CD4-positive, alpha-beta T cell treated with Interleukin-17A for 1 hour (primary cell): ENCODE results near the gene CCL25.

ENCODE experiments used
- DNase-seq: peaks from one replicate; pipeline ENCODE4 v3.0.0-alpha.2; 2020

Gene CCL25

GRCh38 chr19:8046569-8047165 is 5.9 kb upstream of the CCL25 start:
- no peak for DNase-seq

- DNase-seq, result peak; percentile 90
Measured at GRCh38 chr19:8050274-8051096, 2.1 kb upstream of the CCL25 start.

DNA sequence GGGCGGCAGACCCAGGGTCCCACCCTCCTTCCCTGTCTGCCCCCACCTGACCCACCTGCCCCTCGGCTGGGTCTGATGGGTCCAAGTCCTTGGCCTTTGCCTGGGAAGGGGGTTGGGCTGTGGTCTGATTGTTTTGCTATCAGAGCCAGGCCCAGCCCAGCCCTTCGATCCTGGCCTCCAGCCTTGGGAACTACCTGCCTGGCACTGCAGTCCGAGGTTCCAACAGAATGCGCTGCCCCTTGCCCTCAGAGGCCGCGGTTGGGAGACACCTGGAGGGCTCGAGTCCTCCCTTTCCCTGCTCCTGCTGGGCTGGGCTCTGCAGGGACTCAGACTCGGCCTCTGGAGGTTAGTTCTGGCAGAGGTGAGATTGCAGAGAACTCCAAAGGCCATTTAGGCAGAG is 1.6 kb downstream of the CCL25 start:
- DNase-seq, result no peak

DNA sequence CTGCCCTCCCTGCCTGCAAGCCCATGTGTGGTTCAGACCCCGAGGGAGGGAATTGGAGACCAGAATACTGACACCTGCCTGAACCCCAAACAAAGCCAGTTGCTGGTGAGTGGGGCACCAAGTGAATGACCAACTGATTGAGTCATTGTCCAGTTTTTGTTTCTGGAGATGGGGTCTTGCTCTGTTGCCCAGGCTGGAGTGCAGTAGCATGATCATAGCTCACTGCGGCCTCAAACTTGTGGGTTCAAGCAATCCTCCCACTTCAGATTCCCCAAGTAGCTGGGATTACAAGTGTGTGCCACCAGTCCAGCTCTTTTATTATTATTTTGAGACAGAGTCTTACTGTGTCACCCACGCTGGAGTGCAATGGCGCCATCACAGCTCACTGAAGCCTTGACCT is 4.0 kb downstream of the CCL25 start:
- no peak for DNase-seq

DNA sequence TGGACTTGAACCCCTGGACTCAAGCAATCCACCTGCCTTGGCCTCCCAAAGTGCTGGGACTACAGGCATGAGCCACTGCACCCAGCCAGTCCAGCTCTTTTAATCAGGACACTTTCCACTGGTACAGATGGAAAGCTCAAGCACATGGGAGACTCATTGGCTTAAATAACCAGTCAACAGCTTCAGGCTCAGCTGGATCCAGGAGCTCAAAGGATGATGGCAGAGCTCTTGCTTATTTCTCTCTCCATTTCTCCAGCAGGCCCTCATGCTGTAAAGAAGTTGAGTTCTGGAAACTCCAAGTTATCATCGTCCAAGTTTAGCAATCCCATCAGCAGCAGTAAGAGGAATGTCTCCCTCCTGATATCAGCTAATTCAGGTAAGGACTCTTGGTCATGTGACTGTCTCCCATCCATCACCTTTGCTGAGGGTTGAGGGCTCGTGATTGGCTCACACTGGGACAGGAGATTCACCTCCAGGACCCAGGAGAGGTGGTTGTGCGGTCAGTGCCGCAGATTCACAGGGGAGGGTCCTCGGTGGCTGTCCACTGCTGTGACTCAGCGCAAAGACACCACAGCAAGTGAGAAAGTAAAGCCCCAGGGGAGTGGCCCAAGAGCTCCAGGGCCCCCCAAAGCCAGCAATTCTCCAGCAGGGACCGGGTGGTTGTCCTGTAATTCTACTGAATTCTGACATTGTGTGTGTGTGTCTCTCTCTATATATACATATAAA is 5.1 kb downstream of the CCL25 start:
- no peak for DNase-seq

DNA sequence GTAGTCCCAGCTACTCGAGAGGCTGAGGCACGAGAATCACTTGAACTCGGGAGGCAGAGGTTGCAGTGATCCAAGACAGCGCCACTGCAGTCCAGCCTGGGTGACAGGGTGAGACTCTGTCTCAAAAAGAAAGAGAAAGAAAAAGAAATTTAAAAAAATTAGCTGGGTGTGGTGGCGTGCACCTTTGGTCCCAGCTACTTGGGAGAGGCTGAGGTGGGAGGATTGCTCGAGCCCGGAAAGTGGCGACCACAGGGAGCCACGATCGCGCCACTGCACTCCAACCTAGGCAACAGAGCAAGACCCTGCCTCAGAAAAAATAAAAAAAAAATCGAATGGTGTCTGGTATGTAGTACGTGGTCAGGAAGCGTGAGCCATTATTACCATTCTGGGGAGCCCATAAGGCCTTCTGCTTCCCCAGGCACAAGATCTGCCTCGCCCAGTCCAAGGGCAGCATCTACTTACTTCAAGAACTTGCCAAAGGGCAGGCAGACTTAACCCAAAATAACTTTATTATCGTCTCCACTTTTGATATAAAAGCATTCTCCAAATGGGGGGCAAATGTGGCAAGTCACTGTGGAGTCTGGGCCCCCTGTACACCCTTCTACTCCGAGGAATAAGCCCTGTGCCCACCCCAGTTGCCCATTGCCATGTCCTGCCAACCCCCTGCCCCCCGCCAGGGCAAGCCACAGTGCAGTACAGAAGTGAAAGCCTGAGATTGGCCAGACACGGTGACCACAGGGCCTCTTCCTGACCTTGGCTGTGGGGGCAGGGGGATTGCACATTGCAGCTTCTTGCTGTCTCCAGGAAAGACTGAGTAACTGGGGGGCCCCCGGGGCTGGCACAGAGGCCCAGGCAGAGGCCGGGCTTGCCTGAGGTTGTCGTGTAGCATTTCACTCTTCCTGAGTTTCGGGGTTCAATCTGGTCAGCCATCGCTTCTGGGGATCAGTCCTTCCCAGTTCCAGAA is 12.6 kb downstream of the CCL25 start:
- DNase-seq, result no peak

GRCh38 chr19:8065875-8066261 is 13.3 kb downstream of the CCL25 start:
- no peak for DNase-seq

- no peak for DNase-seq
Measured at GRCh38 chr19:8069096-8069973, 16.8 kb downstream of the CCL25 start.

- DNase-seq, result no peak
Measured at GRCh38 chr19:8071912-8072311, 19.4 kb downstream of the CCL25 start.

- no peak for DNase-seq
Measured at GRCh38 chr19:8074501-8074900, 21.9 kb downstream of the CCL25 start.

- DNase-seq, result no peak
Measured at GRCh38 chr19:8075158-8076074, 22.9 kb downstream of the CCL25 start.

GRCh38 chr19:8079988-8080387 is 27.4 kb downstream of the CCL25 start:
- no peak for DNase-seq

DNA sequence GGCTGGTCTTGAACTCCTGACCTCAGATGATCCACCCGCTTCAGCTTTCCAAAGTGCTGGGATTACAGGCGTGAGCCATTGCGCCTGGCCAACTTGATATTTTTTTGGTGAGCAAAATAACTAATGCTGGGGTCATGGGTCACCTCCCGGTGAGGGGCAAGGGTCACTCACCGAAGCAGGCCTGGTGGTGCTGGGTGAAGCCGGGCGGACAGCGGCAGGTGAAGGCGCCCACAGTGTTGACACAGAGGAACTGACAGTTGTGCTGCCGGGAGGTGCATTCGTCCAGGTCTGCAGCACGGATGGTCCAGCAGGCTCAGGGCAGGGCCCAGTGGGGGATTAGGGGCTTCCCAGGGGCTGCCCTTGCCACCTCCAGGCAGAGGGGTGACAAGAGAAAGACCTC is 28.3 kb downstream of the CCL25 start:
- no peak for DNase-seq

GRCh38 chr19:8081569-8082550 is 29.3 kb downstream of the CCL25 start:
- no peak for DNase-seq

- no peak for DNase-seq
Measured at GRCh38 chr19:8083141-8083540, 30.6 kb downstream of the CCL25 start.

GRCh38 chr19:8084152-8084551 is 31.6 kb downstream of the CCL25 start:
- no peak for DNase-seq

DNA sequence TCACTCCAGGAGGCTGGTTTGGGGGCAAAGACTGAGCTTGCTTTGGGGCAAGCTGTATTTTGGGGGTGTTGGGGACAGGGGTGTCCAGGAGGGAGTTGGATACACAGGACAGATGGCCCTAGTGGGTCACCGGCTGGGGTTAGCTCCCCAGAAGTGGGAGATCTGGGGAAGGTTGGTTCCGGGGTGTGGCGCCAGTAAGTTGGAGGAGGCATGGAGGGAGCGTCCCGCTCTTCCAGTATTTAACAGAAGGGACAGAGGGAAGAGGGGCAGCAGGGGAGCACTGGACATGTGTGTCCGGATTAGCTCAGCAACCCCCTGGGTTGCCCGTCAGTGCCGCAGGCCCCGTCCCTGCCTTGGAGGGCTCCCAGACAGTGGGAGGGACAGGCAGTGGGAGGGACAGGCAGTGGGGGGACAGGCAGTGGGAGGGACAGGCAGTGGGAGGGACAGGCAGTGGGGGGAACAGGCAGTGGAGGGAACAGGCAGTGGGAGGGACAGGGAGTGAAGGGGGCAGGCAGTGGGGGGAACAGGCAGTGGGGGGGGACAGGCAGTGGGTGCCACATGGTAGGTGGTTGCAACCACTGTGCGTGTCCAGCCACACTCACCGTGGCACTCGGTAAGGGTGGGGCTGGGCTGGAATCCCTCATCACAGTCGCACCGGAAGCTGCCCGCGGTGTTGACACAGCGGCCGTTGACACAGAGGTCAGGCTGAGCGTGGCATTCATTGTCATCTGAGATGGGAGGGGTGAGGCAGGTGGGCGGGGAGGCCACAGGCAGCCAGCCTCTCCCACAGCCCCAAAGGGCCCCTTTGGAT is 33.2 kb downstream of the CCL25 start:
- DNase-seq, result no peak

- DNase-seq, result no peak
Measured at GRCh38 chr19:8086849-8087248, 34.3 kb downstream of the CCL25 start.
